Measurements from ENCODE around the gene EVI5.

The EVI5 gene

DNA sequence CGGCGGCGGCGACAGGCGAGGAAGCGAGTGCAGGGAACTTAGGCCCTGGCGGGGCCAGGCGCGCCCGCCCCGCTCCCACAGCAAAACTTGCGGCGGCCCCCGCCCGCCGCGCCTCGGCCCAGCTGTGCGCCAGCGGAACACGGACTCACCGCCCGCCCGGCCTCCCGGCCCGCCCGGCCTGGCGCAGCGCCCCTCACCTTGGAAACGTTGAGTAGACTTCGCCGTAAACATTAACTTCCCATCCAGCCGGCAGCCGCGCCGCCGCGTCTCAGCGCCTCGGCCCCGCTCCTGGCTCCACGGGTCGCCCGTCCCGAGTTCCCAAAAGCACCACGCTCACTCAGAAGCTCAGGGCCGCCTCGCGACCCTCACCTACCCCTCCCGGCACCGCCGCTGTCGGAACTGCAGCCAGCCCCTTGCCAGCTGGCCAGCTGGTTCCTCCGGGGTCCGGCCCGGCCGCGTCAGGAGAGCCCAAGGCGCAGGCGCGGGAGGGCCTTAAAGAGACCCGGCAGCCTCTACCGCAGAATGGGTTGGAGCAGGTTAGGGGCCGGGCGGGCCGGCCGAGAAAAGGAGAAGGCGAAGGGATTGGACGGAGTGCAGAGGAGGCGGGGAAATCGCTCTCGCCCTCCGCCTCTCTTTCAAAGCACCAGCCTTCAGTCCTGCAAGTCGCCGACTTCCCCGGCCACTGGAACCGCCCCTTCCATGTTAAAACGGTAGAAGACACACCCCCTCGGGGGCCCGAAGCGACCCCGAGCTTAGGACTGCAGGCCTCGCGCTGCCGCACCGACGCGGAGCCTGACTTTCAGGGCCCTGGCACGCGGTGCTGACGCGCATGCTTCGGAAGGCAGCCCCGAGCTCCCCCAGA is at the start of gene EVI5:
Gene EVI5 (minus strand): TSS at position 470 of the 862 bp plus-strand sequence. CDS start 48,562 bp downstream, outside the sequence.
- DNase-seq (ENCODE audit: low read depth, low spot score), result peak; percentile 89

DNA sequence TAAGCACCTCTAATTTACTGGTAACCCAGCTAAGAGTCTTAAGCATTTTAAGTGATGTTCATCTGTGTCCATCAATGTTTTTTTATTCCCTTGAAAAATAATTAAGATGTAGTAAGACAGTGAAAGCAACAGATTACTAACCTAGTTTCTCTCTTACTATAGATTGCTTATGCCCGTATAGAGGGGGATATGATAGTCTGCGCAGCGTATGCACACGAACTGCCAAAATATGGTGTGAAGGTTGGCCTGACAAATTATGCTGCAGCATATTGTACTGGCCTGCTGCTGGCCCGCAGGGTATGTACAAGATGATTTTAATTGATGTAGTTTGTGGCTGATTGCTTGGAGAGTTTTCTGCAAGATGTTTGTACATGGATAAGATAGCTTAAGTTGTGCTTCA is 49.7 kb upstream of the EVI5 start:
- no peak for DNase-seq (ENCODE audit: low read depth, low spot score)

DNA sequence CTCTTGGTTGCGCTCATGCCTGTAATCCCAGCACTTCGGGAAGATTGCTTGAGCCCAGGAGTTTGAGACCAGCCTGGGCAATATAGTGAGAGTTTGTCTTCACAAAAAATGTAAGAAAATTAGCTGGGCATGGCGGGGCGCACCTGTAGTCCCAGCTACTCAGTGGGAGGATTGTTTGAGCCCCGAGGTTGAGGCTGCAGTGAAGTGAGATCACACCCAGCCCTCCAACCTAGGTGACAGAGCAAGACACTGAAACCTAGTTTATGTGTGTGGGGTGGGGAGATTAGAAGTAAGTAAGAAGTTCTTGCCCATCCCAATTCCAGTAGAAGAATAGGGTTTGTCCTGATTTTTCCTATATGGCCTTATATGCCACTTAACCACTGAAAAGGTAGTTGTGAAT is 48.9 kb upstream of the EVI5 start:
- no peak for DNase-seq (ENCODE audit: low read depth, low spot score)

DNA sequence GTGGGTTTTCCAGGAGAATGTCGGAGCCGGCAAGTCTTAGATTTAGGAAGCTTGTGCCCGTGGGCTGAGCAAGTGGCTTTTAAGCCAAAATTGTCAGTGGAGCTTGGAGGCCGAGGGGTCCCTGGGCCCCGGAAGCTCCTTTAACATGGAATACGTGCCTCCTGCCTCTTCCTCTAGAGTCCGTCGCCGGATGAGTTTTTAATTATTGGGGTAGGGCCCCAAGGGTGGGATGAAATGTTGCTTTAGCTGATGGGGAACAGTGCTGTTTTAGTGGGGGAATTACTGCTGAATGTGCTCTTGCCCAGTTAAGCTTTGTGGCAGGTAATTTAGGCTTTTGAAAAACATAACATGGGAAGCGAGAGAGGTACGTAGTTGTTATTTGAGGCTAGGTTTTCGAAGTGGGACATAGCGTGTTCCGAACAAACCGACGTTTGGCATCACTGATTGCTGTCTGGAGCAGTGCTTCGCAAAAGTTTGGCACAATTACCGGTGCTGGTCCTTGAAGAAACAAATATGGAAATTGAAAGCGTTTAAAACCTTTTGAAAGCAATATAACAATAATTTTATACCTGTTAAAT is 47.7 kb upstream of the EVI5 start:
- DNase-seq (ENCODE audit: low read depth, low spot score), result no peak

DNA sequence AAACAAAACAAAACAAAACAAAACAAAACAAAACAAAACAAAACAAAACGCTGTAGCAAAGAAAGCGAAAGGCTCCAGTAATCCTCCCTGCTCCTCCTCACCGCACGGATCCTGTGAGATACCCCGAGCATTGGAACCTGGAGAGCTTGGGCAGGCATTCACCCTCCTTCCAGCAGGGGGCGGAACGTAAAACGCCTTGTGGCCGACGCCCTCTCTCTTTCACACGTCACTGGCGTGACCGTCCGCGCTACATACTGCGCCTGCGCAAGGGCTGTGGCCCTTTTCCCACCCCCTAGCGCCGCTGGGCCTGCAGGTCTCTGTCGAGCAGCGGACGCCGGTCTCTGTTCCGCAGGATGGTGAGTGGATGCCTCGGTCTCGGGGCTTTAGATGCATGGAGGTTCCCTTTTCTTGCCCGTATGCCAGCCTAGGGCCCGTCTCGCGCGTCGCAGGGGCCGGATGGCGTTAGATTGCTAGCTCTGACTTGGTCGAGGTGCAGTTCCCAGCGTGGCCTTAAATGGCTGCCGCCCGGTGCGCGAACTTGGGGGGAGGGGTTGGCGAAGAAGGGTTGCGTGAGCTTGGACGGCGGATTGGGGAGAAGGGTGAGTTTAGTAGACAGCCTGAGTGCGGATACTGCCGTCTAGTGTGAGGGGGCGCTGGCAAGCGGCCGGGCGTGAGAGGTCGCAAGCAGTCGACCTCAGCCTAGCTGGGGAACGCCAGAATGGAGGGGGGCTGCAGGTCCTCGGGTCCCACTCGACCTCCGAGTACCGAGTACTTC is 47.0 kb upstream of the EVI5 start, which contains the start of gene RPL5:
Gene RPL5 (plus strand): TSS at position 279 of the 775 bp plus-strand sequence. CDS start 75 bp downstream, at position 354.
- DNase-seq (ENCODE audit: low read depth, low spot score), result peak; percentile 96

DNA sequence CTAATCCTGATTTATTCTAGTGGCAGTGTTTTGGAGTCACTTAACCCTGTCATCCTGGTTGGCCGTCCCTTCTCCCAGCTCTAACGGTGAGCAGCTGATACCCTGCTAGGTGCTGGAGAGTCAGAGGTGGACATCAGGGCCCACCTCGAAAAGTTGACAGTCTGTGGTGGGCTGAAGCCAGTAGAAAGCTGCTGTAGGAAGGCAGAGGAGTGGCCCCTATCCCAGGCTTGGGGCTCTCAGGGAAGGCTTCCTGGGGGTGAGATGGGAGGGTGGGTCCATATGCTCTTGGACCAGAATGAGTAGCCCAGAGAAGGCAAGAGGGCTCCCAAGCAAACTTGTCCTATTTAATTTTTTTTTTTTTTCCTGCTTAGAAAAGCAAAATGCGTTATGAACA is 46.5 kb upstream of the EVI5 start:
- no peak for DNase-seq (ENCODE audit: low read depth, low spot score)

DNA sequence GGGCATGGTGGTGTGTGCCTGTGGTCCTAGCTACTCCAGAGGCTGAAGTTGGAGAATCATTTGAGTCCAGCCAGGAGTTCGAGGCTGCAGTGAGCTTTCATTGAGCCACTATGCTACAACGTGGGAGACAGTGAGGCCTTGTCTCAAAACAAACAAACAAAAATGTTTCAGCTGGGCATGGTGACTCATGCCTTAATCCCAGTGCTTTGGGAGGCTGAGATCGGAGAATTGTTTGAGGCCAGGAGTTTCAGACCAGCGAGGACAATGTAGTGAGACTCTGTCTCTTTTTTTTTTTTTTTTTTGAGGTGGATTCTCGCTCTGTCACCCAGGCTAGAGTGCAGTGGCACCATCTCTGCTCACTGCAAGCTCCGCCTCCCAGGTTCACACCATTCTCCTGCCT is 41.9 kb upstream of the EVI5 start:
- DNase-seq (ENCODE audit: low read depth, low spot score), result no peak

DNA sequence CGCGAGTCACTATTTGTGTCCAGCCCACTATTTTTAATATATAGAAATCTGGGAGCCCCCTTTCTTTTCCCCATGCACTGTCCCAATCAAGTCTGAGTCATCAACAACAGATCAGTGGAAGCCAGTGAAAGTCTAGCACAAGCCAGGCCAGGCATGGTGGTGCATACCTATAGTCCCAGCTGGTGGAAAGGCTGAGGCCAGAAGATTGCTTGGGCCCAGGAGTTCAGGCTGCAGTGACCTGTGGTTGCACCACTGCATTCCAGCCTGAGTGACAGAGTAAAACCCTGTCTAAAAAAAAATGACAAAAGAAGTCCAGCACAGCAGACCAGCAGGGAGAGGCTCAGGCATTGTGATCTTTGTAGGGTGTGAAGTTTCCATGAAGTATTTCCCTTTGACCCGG is 38.0 kb upstream of the EVI5 start:
- no peak for DNase-seq (ENCODE audit: low read depth, low spot score)

DNA sequence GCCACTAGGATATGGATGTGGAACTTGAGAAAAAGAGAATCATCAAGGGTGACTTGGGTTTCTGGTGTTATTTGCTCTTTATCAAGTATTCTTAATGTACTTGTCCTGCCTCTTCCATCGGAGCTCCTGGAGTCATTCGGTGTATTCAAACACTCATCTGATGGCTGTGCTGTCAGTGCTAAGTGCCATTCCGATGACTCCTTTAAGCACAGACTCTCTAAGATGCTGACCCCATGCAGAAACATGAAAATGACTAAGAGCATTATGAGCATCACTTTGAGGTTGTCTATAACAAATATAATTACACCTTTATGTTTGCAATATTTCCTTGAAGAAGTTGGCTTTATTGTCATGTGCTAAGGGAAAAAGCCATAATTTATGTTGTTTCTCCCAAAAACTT is 35.6 kb upstream of the EVI5 start:
- DNase-seq (ENCODE audit: low read depth, low spot score), result no peak

DNA sequence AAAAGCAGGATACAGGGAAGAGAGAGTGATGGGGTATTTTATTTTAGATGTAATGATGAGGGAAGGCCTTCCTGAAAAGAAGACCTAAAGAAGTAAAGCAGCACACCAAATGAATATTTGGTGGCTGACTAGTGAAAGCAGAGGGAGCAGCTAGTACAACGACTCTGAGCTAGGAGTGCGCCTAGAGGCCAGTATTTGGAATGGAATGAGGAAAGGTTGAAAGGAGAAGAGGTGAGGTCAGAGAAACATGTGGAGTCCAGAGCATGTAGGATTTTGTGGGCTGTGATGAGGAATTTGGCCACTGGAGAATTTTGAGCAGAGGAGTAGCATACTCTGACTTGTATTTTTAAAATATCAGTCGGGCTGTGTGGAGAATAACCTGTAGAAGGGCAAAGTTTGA is 35.1 kb upstream of the EVI5 start:
- no peak for DNase-seq (ENCODE audit: low read depth, low spot score)

DNA sequence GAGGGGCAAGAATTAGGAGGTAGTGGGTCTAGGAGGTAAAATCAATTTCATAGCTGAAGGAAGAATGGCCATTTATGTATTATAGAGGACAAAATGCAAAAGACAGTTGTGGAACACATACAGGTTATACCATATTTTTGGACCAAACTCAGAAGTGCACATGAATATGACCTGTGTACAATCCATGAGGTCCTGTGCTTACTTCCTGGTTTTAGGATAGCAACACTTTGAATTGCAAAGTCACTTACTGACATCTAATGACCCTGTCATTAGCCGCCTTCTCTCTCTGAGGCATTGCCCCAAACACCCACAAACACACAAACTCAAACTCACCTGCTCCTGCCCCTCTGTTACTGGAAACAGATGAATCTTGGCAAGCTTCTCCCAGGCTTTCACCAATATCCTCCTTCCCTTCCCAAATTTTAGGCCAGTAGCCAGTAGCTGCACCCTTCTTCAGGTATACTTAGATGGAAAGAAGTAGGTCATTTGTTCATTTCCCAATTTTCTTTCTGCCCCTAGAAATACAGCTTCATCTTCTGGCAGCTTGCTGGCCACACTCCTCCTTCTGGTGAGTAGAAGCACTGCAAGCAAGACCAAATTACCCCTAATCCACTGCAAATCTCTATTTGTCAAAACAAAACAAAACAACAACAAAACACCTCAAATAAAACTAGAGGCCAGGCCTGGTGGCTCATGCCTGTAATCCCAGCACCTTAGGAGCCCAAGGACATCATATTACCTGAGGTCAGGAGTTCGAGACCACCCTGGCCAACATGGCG is 33.3 kb upstream of the EVI5 start:
- no peak for DNase-seq (ENCODE audit: low read depth, low spot score)

DNA sequence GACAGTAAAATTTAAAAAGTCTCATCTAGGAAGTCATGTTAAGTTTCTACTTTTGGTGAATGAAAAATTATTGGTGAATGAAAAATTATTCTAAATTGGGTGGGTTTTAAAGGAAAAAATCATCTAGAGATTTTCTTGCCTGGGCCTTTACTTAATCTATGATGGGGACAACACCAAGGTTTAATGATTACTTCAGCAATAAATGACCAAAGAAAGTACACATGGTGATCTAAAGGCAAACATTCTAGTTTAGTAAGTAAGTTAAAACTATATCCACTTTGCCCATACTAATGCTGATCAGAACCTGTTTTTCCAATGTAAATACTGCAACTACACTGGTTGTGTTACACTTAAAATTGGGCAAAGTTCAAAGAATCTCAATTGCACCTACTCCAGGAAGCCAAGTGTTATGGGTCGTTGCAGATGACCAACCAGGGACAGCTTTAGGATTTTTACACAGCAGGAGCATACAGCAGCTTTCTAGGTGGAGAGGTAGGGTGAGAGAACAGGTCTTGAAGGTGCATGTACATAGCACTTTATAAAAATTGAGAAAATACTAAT is 32.3 kb upstream of the EVI5 start:
- DNase-seq (ENCODE audit: low read depth, low spot score), result no peak

DNA sequence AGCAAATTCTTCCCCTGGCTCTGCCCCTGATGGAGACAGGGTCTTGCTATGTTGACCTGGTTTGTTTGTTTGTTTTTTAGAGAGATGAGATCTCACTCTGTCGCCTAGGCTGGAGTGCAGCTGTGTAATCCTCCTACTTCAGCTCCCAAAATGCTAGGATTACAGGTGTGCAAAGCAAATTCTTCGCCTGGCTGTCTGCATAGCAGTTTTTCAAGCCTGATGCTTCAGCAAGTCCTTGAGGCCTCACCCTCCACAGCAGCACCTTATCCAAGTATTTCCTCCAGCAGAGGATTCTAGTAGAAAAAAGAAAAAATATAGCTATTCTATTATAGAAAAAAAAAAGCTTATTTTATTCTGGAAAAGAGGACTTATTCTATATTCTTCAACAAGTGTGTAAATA is 31.8 kb upstream of the EVI5 start:
- DNase-seq (ENCODE audit: low read depth, low spot score), result no peak

DNA sequence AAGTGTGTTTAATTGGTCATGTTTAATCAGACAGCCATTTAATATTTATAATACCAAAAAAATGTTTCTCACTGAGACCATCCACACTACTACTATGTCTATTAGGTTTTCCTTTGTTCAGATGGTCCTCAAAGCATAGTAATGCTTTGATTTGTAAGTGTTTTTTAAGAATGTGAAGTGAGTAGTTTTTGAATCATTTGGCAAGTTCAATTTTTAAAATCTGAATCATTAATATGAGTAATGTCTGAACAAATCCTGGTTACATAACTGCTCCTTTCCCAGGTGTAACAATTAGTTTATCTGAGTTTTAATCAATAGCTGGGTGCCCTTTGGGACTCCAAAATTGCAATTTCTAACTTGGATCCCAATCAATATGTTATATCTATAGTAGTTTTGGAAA is 23.5 kb upstream of the EVI5 start:
- no peak for DNase-seq (ENCODE audit: low read depth, low spot score)

DNA sequence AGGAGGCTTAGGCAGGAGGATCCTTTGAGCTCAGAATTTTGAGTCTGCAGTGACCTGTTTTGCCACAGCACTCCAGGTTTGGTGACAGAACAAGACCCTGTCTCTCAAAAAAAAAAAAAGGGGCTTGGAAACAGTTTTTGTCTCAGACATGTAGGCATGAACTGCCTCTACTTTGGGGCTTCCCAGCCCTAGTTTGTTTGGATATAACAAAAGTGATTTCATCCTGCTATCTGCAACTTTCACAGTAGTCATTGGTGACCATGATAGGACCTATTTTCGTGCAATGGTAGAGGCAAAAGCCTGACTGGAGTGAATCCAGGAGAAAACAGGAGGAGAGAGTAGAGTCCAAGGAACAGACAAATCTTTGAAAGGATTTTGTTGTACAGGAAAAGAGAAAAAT is 20.3 kb upstream of the EVI5 start:
- no peak for DNase-seq (ENCODE audit: low read depth, low spot score)

DNA sequence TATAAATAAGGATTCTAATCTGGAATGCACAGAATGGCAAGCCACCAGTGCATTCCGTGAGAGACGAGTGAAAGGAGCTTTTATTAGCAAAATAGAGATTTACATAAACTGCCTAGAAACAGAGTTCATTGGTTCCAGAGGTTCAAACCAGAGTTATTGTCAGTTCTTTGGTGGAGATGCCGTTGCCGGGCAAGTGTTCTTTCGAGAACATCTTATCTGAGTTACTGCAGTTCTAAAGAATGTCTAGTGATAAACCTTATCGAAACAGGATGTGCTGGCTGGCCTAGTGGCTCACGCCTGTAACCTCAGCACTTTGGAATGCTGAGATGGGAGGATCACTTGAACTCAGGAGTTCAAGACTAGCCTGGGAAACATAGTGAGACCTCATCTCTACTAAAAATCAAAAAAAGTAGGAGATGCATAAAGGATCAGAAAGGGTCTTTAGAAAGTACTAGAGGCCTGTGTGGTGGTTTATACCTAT is 19.9 kb upstream of the EVI5 start:
- DNase-seq (ENCODE audit: low read depth, low spot score), result no peak

DNA sequence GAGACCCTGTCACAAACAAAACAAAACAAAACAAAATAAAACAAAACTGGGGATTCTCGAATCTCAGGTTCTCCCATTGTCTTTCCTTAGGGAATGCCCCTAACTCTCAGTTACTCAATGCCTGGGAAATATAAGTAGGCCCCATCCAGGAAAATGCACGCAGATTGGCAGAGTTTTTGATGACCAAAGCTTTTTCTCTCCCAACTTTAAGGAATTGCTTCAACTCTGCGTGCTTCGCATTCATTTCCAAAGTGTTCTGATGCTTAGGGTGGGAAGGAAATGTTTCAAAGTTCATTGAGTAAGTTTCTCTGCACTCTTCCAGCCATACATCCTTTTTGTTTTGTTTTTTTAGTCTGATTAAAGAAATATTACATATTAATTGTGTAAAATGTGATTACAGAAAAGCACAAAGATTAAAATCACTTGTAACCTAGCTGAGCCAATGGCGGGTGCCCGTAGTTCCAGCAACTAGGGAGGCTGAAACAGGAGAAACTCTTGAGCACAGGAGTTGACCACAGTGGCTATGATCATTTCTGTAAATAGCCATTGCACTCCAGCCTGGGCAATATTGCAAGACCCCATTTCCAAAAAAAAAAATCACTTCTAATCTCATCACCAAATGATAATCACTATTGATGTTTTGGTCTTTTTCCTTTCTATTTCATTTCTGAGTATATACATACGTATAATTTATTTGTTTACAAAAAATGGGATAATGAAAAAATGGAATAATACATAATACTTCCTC is 18.4 kb upstream of the EVI5 start:
- DNase-seq (ENCODE audit: low read depth, low spot score), result no peak

DNA sequence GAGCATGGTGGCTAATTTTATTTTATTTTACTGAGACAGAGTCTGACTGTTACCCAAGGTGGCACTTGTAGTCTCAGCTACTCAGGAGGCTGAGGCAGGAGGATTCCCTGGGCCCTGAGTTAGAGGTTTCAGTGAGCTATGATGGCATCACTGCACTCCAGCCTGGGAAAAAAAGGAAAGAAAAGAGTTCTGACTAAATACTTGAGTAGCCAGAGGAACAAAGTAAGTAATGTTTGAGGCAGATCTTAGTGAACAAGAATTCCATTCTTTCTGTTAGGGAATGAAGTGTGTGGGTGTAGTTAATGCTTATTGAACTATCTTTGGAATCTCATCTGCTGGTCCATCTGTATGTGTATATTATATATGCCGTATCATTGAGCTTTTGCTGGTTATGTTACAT is 13.1 kb upstream of the EVI5 start:
- no peak for DNase-seq (ENCODE audit: low read depth, low spot score)

DNA sequence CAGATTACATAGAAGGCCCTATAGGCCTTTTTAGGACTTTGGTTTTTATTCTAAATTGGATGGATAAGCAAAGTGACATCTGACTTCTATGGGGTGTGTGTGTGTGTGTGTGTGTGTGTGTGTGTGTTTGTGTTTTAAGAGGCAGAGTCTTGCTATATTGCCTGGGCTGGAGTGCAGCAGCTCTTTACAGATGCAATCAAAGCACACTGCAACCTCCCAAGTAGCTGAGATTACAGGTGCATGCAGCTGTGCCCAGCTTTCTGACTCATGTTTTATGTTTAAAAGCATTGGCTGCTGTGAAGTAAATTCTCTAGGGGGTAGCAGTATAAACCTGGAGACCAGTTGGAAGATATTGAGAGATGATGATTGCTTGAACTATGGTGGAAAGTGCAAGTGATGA is 12.4 kb upstream of the EVI5 start:
- no peak for DNase-seq (ENCODE audit: low read depth, low spot score)

DNA sequence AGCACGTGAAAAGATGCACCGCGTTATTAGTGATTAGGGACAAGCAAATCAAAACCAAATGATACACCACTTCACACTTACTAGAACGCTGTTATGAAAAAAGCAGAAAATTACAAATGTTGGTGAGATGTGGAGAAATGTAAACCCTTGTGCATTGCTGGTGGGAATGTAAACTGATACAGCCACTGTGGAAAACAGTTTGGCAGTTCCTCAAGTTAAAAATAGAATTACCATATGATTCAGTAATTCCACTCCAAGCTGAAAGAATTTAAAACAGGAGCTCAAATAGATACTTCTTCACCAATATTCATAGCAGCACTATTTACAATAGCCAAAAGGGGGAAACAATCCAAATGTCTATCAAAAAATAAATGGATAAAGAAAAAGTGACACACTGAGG is 10.3 kb upstream of the EVI5 start:
- DNase-seq (ENCODE audit: low read depth, low spot score), result no peak

Measured in brain pericyte (primary cell).